ENCODE results near the gene PACS2. TPM values are rescaled to one million over a fixed set of nuclear protein-coding genes. Genes with fewer than 3 reads are reported as not detected.
"Not testable (repeated sequence)": the region's sequence is repeated elsewhere in the genome, so short reads cannot be mapped to it uniquely, and the experiment has no call there.

Gene PACS2
- total RNA-seq, 1 experiment from 2014 or later, result 33.3 TPM

DNA sequence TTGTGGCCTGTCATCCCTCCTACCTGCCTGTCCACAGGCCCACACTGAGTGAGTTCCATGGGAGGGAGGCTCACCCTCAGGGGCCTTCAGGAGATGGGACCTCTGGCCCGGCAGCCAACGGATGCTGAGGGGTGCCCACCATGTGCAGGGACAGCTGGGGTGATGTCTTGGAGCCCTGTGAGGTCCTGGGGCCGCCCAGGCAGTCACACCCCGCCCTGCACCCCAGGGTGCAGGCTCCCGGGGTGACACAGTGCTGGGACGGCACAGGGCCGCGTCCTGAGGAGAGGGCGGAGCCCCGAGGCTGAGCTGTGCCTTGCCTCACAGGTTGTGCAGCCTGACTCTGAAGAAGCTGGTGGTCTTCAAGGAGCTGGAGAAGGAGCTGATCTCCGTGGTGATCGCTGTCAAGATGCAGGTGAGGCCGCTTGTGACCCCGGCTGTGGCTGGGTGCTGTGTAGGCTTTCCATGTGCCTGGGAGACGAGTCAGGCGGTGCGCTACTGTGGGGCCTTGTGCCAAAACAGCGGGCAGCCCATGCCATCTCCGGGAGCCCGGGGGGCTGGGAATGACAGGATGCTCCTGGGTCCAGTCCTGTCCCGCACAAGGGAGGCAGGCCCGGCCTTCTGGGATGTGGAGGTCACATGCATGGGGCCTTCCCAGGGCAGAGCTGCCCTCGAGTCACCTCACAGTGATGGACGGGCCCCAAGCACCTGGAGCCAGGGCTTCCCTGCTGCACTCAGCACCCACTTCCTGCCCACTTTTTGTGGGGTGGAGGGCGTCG lies 33.8 kb downstream of the PACS2 start:
- DNase-seq (ENCODE audit: low read depth), result no peak

DNA sequence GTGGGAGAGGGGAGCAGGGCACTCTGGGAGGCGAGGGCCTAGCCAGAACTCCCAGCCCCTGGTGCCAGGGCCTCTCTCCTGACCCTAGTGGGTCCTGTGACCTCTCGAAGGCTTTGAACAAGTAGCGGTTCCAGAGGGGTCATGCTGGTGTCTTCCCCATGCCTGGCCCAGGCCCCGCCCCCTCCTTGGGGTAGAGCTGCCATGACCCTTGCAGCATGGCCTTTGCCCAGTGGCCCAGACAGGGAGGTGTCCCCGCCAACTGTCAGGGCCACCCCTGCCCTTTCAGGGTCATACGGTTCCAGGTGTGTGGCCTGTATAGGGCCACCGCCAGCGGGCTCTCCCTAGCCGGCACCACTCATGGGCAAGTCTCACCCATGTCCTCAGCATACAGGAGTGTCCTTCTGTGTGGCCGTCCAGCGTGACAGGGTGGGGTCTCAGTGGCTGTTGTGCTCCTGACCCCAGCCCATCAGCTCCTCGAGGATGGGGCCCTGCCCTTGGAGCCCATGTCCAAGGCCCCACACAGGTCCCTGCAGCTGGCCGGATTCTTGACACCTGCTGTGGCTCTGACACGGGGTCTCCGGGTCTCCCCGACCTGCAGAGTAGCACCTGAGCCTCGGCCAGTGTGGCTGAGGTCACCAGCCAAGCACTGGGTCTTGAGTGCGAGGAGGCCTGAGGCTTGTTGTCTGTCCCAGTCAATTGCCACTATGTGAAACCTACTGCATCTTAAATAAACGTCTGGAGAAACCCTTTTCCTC lies 34.6 kb downstream of the PACS2 start:
- DNase-seq (ENCODE audit: low read depth), result no peak

DNA sequence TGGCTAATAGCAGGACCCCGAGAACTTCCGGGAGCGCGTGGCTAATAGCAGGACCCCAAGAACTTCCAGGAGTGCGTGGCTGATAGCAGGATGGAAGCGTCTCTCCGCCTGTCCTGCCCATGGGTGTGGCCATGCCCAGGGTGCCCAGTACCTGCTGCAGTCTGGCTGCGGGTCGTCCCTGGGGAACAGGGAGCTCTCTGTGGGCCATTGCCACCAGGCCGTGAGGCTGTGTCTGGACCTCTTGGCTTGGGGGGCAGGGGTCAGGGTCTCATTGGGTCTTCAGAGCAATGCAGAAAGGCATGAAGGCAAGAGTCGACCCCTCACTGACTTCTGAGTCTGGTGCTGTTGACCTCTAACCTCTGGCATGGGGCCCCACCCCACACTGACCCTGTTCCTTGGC lies 35.4 kb downstream of the PACS2 start:
- no peak for DNase-seq (ENCODE audit: low read depth)

GRCh38 chr14:105350450-105351244 lies 36.1 kb downstream of the PACS2 start:
- DNase-seq (ENCODE audit: low read depth), result no peak

DNA sequence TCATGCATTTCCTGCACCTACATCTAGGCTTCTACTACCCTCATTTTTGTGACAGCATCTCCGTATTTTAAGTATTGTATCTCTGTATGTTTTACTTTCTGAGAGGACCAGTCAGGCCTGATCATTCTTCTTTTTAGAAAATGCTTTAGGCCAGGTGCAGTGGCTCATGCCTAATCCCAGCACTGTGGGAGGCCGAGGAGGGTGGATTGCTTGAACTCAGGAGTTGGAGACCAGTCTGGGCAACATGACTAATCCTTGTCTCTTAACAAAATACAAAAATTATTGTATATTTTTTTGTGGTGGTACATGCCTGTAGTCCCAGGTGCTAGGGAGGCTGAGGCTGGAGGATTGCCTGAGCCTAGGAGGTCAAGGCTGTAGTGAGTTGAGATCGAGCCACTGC lies 36.9 kb downstream of the PACS2 start:
- no peak for DNase-seq (ENCODE audit: low read depth)

DNA sequence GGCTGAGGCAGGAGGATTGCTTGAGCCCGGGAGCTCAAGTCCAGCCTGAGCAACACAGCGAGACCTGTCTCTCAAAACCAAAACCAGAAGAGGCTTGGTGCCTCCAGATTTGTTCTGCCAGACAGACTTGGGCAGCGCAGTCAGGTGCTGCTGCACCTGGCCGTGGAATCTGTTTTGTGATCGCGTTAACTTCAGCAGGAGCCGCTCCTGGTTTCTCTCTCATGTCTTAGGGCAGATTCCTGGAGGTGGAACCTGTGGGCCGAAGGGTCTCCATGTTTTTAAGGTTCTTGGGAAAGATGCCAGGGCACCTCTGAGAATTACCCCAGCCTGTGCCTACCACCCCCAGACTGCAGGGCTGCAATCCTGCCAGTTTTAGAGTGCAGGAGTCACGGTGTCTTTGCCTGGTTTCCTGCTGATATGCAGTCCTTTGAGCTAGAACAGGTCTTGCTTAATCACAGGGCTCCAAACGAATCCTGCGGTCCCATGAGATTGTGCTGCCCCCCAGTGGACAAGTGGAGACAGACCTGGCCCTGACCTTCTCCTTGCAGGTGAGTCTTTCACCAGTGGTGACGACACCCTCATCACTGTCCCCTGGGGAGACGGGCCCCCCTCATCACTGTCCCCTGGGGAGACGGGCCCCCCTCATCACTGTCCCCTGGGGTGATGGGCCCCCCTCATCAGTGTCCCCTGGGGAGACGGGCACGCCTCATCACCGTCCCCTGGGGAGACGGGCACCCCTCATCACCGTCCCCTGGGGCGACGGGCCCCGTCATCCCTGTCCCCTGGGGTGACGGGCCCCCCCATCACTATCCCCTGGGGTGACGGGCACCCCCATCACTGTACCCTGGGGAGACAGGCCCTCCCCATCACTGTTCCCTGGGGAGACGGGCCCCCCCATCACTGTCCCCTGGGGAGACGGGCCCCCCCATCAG lies 37.6 kb downstream of the PACS2 start:
- peak; percentile 81 for DNase-seq (ENCODE audit: low read depth)

GRCh38 chr14:105353136-105353535 lies 38.6 kb downstream of the PACS2 start:
- no peak for DNase-seq (ENCODE audit: low read depth)

DNA sequence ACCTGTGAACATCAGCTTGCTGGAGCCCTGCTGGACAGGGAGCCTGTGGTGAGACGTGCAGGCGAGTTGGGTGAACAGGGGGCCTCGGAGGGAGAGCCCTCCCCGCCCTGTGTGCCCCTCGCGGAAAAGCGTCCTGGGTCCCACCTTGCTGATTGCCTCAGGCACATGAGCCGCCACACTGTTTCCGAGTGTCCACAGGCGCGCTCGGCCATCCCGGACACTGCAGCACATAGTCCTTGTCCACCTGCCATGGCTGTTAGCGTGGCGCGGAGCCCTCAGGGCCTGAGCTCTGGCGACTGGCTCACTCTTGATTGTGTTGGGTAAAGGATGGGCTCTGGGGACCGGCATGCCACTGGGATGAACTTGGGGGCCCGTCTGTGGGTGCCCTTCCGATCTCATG lies 40.0 kb downstream of the PACS2 start:
- no peak for DNase-seq (ENCODE audit: low read depth)

GRCh38 chr14:105355049-105355575 lies 40.6 kb downstream of the PACS2 start:
- DNase-seq (ENCODE audit: low read depth), result no peak

DNA sequence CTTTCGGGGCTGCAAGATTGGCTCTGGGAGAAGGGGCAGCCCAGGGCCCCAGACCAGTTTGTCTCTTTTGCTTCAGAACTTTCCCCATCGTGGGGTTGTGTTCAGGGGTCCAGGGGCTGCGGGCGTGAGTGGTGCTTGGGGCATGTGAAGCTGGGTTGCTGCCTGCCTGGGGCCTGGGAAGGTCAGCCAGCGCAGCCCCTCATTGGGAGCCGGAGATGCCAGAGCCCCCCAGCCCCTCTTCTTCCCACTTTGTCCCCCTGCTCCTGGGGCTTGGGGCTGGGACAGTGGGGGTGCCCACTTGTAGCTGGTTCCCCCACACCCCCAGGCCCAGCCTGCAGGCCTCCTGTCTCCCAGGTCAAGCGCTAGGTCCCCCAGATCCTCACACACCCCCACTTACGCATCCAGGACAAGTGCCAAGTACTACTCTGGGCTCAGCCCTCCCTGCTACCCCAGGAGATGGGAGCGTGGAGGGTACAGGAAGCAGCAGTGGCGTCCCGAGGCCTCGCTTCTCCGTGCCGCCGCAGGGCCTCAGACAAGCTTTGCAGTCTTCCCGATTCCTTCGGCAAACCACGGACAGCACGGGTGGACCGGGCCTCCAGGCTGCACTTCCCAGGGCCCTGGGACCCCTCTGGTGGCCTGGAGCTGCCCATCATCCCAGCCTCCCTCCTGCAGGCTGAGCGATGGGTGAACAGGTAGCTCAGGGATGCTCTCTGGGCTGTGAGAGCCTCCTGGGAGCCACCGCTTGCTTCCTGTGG lies 41.5 kb downstream of the PACS2 start:
- no peak for DNase-seq (ENCODE audit: low read depth)

DNA sequence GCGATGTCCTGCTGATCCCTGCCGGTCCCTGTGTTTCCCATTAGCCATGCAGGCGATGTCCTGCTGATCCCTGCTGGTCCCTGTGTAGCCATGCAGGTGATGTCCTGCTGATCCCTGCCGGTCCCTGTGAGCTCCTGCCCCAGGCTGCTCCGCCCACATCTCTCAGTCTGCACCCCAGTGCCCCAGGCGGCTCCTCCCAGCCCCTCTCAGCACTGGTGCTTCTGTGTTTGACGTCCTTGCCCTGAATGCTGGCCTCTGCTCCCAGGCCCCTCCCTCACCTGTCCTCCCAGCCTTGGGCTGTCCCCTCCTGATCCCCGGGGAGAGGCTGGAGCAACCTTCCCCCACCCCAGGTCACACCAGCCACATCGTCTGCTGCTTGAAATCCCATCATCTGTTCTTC lies 42.4 kb downstream of the PACS2 start:
- DNase-seq (ENCODE audit: low read depth), result no peak

DNA sequence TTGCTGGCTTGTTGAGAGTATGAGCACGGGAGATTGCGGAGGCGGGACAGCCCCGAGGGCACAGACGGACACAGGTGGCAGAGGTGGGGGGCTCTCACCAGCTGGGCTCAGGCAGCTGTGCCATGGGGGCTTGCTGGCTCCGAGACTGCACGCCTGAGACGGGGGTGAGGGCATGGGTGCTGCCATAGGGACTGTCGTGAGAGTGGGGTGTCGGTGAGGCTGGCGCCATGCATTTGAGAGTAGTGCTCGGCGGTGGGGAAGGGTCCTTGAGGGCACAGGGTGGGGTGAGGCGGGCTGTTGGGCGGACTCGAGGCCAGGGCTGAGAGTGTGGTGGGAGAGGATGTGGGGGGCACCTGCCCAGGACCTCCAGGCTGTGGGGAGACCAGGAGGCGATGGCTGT lies 43.1 kb downstream of the PACS2 start:
- no peak for DNase-seq (ENCODE audit: low read depth)

GRCh38 chr14:105358140-105358846 lies 43.7 kb downstream of the PACS2 start:
- no peak for DNase-seq (ENCODE audit: low read depth)

DNA sequence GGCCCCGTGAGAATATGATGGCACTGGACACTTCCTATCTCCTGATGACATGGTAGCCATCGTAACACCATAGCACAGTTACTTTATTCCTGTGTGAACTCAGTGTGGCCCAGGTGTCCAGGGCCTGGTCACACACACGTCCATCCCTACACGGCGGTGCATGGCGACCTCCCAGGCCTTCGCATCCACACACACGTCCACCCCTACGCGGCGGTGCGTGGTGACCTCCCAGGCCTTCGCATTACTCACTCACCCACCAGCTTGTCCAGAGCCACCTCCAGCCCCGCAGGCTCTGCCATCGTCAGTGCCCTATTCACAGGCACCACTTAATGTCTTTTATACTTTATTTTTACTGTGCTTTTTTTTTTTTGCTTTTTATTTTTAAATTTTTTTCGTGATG lies 44.4 kb downstream of the PACS2 start:
- no peak for DNase-seq (ENCODE audit: low read depth)

DNA sequence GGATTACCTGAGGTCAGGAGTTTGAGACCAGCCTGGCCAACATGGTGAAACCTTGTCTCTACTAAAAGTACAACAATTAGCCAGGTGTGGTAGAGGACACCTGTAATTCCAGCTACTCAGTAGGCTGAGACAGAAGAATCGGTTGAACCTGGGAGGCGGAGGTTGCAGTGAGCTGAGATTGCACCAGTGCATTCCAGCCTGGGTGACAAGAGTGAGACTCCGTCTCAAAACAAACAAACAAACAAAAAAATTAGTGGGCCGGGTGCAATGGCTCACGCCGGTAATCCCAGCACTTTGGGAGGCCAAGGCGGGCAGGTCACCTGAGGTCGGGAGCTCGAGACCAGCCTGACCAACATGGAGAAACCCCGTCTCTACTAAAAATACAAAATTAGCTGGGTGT lies 46.9 kb downstream of the PACS2 start:
- not testable (repeated sequence) for DNase-seq (ENCODE audit: low read depth)

GRCh38 chr14:105363847-105364708 lies 49.5 kb downstream of the PACS2 start:
- DNase-seq (ENCODE audit: low read depth), result no peak

GRCh38 chr14:105365101-105365500 lies 50.6 kb downstream of the PACS2 start:
- DNase-seq (ENCODE audit: low read depth), result no peak

DNA sequence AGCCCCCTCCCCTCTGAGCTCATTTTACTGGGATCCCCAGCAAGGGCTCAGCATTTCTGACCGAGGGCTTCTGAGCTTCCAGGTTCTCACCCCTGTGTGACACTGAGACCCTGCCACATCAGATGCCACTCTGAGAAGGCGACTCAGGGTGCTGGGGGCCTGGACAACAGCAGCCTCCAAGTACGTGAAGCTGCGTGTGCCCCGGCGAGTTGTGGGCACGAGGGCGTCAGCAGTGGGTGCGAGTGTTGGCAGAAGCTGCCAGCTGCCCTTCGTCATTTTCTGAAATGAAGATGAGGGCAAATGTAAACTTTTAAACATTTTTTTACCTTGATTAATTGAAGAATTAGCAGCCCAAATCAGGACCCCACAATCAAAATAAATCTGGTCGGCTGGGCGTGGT lies 51.1 kb downstream of the PACS2 start:
- DNase-seq (ENCODE audit: low read depth), result no peak

Data from HT1080 (cell line).